Adrenal gland (tissue), 12 donors: ENCODE results near the gene HEPACAM. TPM values are rescaled to one million over a fixed set of nuclear protein-coding genes. Genes with fewer than 3 reads are reported as not detected.

Experiments used
- DNase-seq, 7 donors: peaks; one replicate each; pipeline ENCODE4 v3.0.0-alpha.2; 2019 to 2020
- H3K27ac ChIP-seq, 5 donors: fragments of 200-600 bp; sonication (generic) in 4 of 5; 1 replicate in 3 of 5; 2 replicates in 2 of 5; pipeline versions ENCODE4 v1.5.1 to v1.8.0; 2016 to 2020; ENCODE audit warnings: mild to moderate bottlenecking in 1 of 5
- H3K27me3 ChIP-seq: fragments of 200-600 bp; 2 replicates; pipeline ENCODE4 v1.8.0; 2021
- H3K36me3 ChIP-seq, 2 donors: fragments of 200-600 bp; replicated peaks in 1 of 2; 1 replicate in 1 of 2; 2 replicates in 1 of 2; pipeline versions ENCODE4 v1.5.1 to v1.8.0; 2018 to 2022
- H3K4me1 ChIP-seq, 2 donors: fragments of 200-600 bp; replicated peaks in 1 of 2; 1 replicate in 1 of 2; 2 replicates in 1 of 2; pipeline versions ENCODE4 v1.5.1 to v1.8.0; 2018 to 2021
- H3K4me3 ChIP-seq, 4 donors: fragments of 200-600 bp; sonication (generic) in 3 of 4; one replicate each; pipeline ENCODE4 v1.5.1; 2016 to 2018
- H3K9me3 ChIP-seq, 3 donors: fragments of 200-600 bp; sonication (generic) in 1 of 3; replicated peaks in 1 of 3; 1 replicate in 2 of 3; 2 replicates in 1 of 3; pipeline versions ENCODE4 v1.5.1 to v1.8.0; 2016 to 2021
- POLR2A ChIP-seq, 2 donors: fragments of 450-650 bp; IDR thresholded peaks; one replicate each; pipeline ENCODE4 v1.6.1; 2017; ENCODE audit warnings: antibody characterized with exemption in 2 of 2, mild to moderate bottlenecking in 2 of 2, moderate library complexity in 1 of 2
- WGBS, 4 donors: extraction: QIAGEN DNeasy Blood & Tissue Kit in 2 of 4; methylation state at CpG; one replicate each; pipeline versions ENCODE4 v1.1.5 to v1.1.7; 2013 to 2017; 5-methylcytosine and 5-hydroxymethylcytosine counted together
- intact Hi-C, 2 donors: fragments of 100-400 bp; cut with DNase I; formaldehyde crosslinking; loops; one replicate each; pipeline versions ENCODE4 v1.14.1 to v1.15.0; 2022 to 2023
- polyA plus RNA-seq, 3 donors: library from polyadenylated mRNA; stranded (reverse); fragments of 200-250 nt in 2 of 3; fragments of 350-450 nt in 1 of 3; fragmentation: Illumina TruSeq in 1 of 3; extraction: RNeasy Lipid Tissue Mini Kit (QIAGEN cat#74804) in 1 of 3; gene quantifications; one replicate each; pipeline ENCODE4 v1.2.3, GENCODE V29; 2013 to 2014
- total RNA-seq, 9 donors: library from RNA; depleted of rRNA in 4 of 9; stranded (reverse); fragments of >200 nt in 4 of 9; fragments of 120-200 nt in 1 of 9; fragmentation: NEBNext Ultra II Directional in 1 of 9; extraction: Animal tissue kit (Norgen Biotek cat#: 25700) in 1 of 9; gene quantifications; one replicate each; pipeline versions ENCODE4 v1.1.0 to v1.2.4, GENCODE V29; 2013 to 2023
- TF ChIP-seq, protein P1 (sequence below), 6 experiments: fragments of 450-650 bp in 4 of 6; fragments of 200-600 bp in 2 of 6; sonication (generic) in 1 of 6; IDR thresholded peaks; 1 replicate in 5 of 6; 2 replicates in 1 of 6; pipeline versions ENCODE4 v1.5.1 to v1.8.0; 2016 to 2021; ENCODE audit warnings: antibody characterized with exemption in 6 of 6, mild to moderate bottlenecking in 2 of 6, moderate library complexity in 1 of 6
- donor health status: healthy with polysubstance abuse.
- donor health status: Bipolar disorder and iron deficiency.
- donor health status: DM: yes; HTN: yes; CAD: no.
- donor health status: DM: no; HTN: no; CAD: no.
- donor health status: DM: no; HTN: no; CAD: no.
- donor health status: DM: yes; HTN: yes; CAD: no.

HEPACAM gene
- total and polyA plus RNA-seq, 12 donors = 0.06 to 2.3 (median 0.24) TPM; not detected in 3

DNA sequence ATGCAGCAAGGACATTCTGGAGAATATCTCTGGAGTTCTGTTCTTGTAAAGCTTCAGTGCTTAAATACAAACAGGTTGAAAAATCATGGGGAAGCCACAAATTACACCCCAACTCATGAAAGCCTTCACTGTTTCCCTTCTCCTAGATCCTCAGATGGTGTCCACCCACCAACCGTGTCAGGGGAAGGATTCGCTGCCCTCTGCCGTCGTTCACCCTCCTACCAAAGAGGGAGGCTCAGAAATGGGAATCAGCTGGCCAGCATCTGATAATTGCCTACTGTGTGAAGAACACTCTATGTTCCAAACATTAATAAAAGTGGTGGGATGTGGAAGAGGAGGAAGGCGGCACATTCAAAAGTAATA, 7.4 kb upstream of the HEPACAM start:
- Histone ChIP-seq H3K9me3 (no peaks in the 10 kb centered on the region), H3K27ac (no peak overlapping the region), H3K4me1 (no peaks in the 10 kb centered on the region), H3K36me3 (no peaks in the 10 kb centered on the region), H3K4me3 (no peak overlapping the region), H3K27me3 (no peaks in the 10 kb centered on the region)
- no peak for DNase-seq
- TF ChIP-seq, protein P1, sequence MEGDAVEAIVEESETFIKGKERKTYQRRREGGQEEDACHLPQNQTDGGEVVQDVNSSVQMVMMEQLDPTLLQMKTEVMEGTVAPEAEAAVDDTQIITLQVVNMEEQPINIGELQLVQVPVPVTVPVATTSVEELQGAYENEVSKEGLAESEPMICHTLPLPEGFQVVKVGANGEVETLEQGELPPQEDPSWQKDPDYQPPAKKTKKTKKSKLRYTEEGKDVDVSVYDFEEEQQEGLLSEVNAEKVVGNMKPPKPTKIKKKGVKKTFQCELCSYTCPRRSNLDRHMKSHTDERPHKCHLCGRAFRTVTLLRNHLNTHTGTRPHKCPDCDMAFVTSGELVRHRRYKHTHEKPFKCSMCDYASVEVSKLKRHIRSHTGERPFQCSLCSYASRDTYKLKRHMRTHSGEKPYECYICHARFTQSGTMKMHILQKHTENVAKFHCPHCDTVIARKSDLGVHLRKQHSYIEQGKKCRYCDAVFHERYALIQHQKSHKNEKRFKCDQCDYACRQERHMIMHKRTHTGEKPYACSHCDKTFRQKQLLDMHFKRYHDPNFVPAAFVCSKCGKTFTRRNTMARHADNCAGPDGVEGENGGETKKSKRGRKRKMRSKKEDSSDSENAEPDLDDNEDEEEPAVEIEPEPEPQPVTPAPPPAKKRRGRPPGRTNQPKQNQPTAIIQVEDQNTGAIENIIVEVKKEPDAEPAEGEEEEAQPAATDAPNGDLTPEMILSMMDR (IDR thresholded peaks at IDR 0.05) = no peak
- no peak for TF ChIP-seq POLR2A (IDR thresholded peaks at IDR 0.05)
- 69 to 76% (median 73%) methylated on average over 5 of the region's 5 CpGs for WGBS, 4 donors
- intact Hi-C loops = no loop called here

DNA sequence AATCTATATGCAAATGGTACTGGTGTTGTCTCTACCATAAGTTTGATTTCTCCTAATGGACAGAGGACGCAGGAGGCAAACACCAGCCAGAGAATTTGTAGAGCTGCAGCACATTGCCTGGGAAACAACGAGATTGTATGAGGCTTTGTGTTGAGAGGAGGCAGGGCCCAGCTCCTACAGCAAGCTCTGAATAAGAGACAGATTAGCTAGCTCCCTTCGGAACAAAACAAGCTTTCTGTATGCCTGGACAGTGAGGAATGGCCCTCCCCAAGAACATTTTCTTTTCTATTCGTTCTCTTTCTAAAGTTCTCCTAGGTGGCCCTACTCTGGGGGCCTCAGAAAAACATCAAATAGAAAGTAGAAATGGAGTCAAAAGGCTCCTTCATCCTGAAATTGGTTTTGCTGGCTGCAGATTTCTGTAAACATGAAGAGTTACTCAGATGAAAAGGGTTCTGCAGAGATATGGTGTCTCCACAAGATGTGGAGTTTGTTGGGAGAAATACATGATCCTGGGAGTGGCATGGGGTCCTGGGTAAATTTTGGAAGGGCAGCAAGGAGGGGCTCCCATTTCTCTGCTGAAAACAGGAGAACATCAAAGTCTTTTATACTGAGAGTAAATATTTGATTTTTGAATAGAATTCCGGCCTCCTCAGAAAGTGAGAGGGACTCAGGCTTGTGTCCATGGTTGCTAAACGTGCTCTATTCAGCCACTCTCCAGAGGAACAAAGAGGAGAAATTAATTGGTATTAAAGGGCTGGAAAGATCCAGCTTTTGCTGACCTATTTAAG, 6.8 kb upstream of the HEPACAM start:
- DNase-seq = no peak
- no peaks in the 10 kb centered on the region for H3K9me3 ChIP-seq
- H3K27me3 ChIP-seq = no peaks in the 10 kb centered on the region
- no peaks in the 10 kb centered on the region for H3K4me1 ChIP-seq
- intact Hi-C loops = no loop called here
- WGBS, 4 donors = 65 to 70% (median 68%) methylated on average over 6 of the region's 6 CpGs
- TF ChIP-seq, protein P1 (IDR thresholded peaks at IDR 0.05) = no peak
- TF ChIP-seq POLR2A (IDR thresholded peaks at IDR 0.05) = no peak
- H3K36me3 ChIP-seq = no peaks in the 10 kb centered on the region
- H3K27ac ChIP-seq = no peak overlapping the region
- H3K4me3 ChIP-seq = no peak overlapping the region

DNA sequence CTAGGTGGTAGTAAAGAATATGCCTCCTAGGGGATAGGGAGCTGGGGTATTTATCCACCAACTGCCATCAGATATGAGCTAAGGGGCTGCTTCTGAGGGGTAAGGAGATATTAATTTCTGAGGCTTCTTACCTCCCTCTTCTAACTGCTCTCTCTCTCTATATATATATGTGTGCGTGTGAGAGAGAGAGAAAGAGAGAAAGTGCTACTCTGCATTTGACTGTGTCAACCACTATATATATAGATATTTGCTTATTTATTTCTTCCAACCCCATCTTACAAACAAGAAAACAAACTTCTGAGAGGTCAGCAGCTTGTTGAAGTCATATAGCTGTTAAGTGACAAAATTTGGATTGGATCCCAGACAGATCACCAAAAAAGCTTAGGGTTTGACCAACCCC, 5.9 kb upstream of the HEPACAM start:
- DNase-seq = no peak
- Histone ChIP-seq H3K36me3 (no peaks in the 10 kb centered on the region), H3K4me1 (no peaks in the 10 kb centered on the region), H3K9me3 (no peaks in the 10 kb centered on the region), H3K4me3 (no peak overlapping the region), H3K27ac (no peak overlapping the region), H3K27me3 (no peaks in the 10 kb centered on the region)
- no peak for TF ChIP-seq POLR2A (IDR thresholded peaks at IDR 0.05)
- TF ChIP-seq, protein P1 (IDR thresholded peaks at IDR 0.05) = no peak
- 80 to 90% (median 87%) methylated on average over 1 of the region's 1 CpG for WGBS, 4 donors
- intact Hi-C loops = no loop called here

DNA sequence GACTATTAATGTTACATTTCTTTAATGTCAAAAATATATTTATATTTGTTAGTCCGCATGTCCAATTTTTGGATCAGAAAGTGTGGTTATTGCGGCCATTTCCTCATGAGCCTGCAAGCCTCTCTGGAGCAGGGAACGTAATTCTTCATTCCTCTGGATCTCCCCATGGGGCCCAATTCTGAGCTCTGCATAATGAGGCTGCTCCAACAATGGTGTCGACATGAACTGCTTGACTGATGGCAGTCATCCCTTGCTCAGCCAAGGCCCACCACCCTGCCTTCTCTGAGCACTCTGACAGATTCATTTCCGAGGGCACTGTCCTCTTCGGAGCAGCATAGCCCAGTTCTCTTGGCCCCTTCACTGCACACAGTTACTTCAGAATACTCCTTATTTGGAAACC, 3.1 kb upstream of the HEPACAM start:
- H3K36me3 ChIP-seq = no peaks in the 10 kb centered on the region
- no peaks in the 10 kb centered on the region for H3K27me3 ChIP-seq
- no peaks in the 10 kb centered on the region for H3K4me1 ChIP-seq
- intact Hi-C loops = no loop called here
- no peak for DNase-seq
- no peak overlapping the region for H3K4me3 ChIP-seq
- TF ChIP-seq, protein P1 (IDR thresholded peaks at IDR 0.05) = no peak
- no peak for TF ChIP-seq POLR2A (IDR thresholded peaks at IDR 0.05)
- H3K9me3 ChIP-seq = no peaks in the 10 kb centered on the region
- WGBS, 4 donors = 72 to 84% (median 75%) methylated on average over 6 of the region's 6 CpGs
- H3K27ac ChIP-seq = no peak overlapping the region
